OCI-LY7 (cell line): Measurements from ENCODE around the gene ACOXL. TPM values are rescaled to one million over a fixed set of nuclear protein-coding genes. Genes with fewer than 3 reads are reported as not detected.
"Not testable (repeated sequence)": the region's sequence is repeated elsewhere in the genome, so short reads cannot be mapped to it uniquely, and the experiment has no call there.

Experiments
- BruUV-seq: library from RNA; stranded (reverse); fragments of 400-500 nt; replicated peaks from 2 replicates; lab custom pipeline; 2021; lab: Mats Ljungman, UMichigan
- CTCF ChIA-PET: fragments of 300-600 bp; sonication (Branson Sonifier 250); formaldehyde crosslinking; loops from one replicate; lab custom pipeline; 2022; ENCODE audit warnings: antibody characterized with exemption; ENCODE audit not compliant: unreplicated experiment; lab: Charles Lee
- POLR2A ChIA-PET: fragments of 300-600 bp; sonication (Branson Sonifier 250); formaldehyde crosslinking; loops from one replicate; lab custom pipeline; 2022; ENCODE audit warnings: antibody characterized with exemption; lab: Charles Lee
- DNase-seq: peaks from one replicate; pipeline ENCODE4 v3.0.0-alpha.2; 2015; ENCODE audit warnings: low spot score
- H2AFZ ChIP-seq: fragments of 200-600 bp; sonication (generic), shearing (Covaris generic); 2 replicates; pipeline ENCODE4 v1.6.1; 2014; ENCODE audit warnings: mild to moderate bottlenecking, antibody characterized with exemption, low read length, moderate library complexity
- H3K27ac ChIP-seq: fragments of 200-600 bp; sonication (generic); 2 replicates; pipeline ENCODE4 v1.5.1; 2014; ENCODE audit warnings: mixed run types, low read depth, mild to moderate bottlenecking, moderate library complexity, low read length, inconsistent platforms; ENCODE audit not compliant: poor library complexity, severe bottlenecking
- H3K36me3 ChIP-seq: fragments of 200-600 bp; sonication (generic); 2 replicates; pipeline ENCODE4 v1.6.1; 2014; ENCODE audit warnings: mild to moderate bottlenecking, antibody characterized with exemption, low read length, moderate library complexity, mixed read lengths; ENCODE audit not compliant: insufficient read depth
- H3K4me1 ChIP-seq: fragments of 200-600 bp; sonication (generic); 2 replicates; pipeline ENCODE4 v1.5.1; 2014; ENCODE audit warnings: mild to moderate bottlenecking, low read length; ENCODE audit not compliant: insufficient read depth, poor library complexity, severe bottlenecking
- H3K4me2 ChIP-seq: fragments of 200-600 bp; sonication (generic); 2 replicates; pipeline ENCODE4 v1.6.1; 2014; ENCODE audit warnings: mild to moderate bottlenecking, low read length
- H3K4me3 ChIP-seq: fragments of 200-600 bp; sonication (generic); 2 replicates; pipeline ENCODE4 v1.5.1; 2014; ENCODE audit warnings: mild to moderate bottlenecking, low read depth, low read length; ENCODE audit not compliant: poor library complexity, severe bottlenecking
- H3K79me2 ChIP-seq: fragments of 200-600 bp; sonication (generic); 2 replicates; pipeline ENCODE4 v1.6.1; 2016; ENCODE audit warnings: low read depth, mild to moderate bottlenecking, low read length, moderate library complexity, mixed read lengths; ENCODE audit not compliant: insufficient read depth
- H3K9me2 ChIP-seq: fragments of 200-600 bp; sonication (generic); 2 replicates; pipeline ENCODE4 v1.6.1; 2016; ENCODE audit warnings: mild to moderate bottlenecking, low read length, mixed read lengths; ENCODE audit not compliant: insufficient read depth
- H3K9me3 ChIP-seq: fragments of 200-600 bp; sonication (generic); 2 replicates; pipeline ENCODE4 v1.6.1; 2014; ENCODE audit warnings: mild to moderate bottlenecking, mixed run types, low read length, mixed read lengths
- H4K20me1 ChIP-seq: fragments of 200-600 bp; sonication (generic); 2 replicates; pipeline ENCODE4 v1.6.1; 2014; ENCODE audit warnings: mild to moderate bottlenecking, antibody characterized with exemption, low read length, moderate library complexity, mixed read lengths; ENCODE audit not compliant: insufficient read depth
- EZH2phosphoT487 ChIP-seq: fragments of 200-600 bp; sonication (generic); IDR thresholded peaks from 2 replicates; pipeline ENCODE4 v1.6.1; 2018; ENCODE audit warnings: low read depth, borderline replicate concordance, mild to moderate bottlenecking, mixed run types, antibody characterized with exemption, low read length, moderate library complexity, mixed read lengths
- intact Hi-C: fragments of 100-400 bp; cut with micrococcal nuclease; formaldehyde crosslinking; loops from one replicate; pipeline ENCODE4 v1.10.0; 2022; ENCODE audit not compliant: unreplicated experiment
- total RNA-seq, 2 experiments: library from RNA; depleted of rRNA in 1 of 2; stranded (reverse); fragments of >200 nt in 1 of 2; shearing (Covaris generic) in 1 of 2; gene quantifications; 2 replicates each; pipeline ENCODE4 v1.2.3, GENCODE V29; 2014 to 2022
- TF ChIP-seq, protein P1 (sequence below): fragments of 200-600 bp; sonication (generic); conservative IDR thresholded peaks from 2 replicates; pipeline ENCODE4 v1.5.1; 2014; ENCODE audit warnings: mild to moderate bottlenecking, antibody characterized with exemption, low read length, moderate library complexity, mixed read lengths

The ACOXL gene
- total RNA-seq, 2 experiments from 2014 or later: 1.4 TPM; not detected in 1

DNA sequence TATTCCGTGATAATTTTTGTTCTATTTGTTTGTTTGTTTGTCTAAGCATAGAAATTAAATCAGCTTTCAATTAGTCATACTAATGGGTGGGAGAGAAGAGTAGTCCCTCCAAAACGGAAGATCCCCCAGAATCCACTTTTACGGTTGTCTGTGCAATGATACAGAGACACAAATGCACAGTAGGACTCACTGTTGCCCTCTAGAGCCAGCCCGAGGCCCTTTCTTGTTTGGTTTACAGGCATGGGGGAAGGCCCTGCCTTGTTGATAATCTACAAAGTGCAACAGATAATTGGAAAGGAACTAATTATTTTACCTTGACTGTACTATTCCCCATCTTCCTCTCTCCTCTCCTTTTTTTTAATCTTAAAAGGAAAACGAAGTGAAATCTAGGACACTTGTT, 121.1 kb downstream of the ACOXL start:
- ChIA-PET CTCF (no interaction called here), POLR2A (interaction anchor here (2.2 kb wide), 1 partner anchor 12 kb away, joined by 4 read pairs; no protein-coding TSS in a partner anchor)
- TF ChIP-seq, protein P1, sequence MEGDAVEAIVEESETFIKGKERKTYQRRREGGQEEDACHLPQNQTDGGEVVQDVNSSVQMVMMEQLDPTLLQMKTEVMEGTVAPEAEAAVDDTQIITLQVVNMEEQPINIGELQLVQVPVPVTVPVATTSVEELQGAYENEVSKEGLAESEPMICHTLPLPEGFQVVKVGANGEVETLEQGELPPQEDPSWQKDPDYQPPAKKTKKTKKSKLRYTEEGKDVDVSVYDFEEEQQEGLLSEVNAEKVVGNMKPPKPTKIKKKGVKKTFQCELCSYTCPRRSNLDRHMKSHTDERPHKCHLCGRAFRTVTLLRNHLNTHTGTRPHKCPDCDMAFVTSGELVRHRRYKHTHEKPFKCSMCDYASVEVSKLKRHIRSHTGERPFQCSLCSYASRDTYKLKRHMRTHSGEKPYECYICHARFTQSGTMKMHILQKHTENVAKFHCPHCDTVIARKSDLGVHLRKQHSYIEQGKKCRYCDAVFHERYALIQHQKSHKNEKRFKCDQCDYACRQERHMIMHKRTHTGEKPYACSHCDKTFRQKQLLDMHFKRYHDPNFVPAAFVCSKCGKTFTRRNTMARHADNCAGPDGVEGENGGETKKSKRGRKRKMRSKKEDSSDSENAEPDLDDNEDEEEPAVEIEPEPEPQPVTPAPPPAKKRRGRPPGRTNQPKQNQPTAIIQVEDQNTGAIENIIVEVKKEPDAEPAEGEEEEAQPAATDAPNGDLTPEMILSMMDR: peak; percentile 91
- no peak for TF ChIP-seq EZH2phosphoT487
- Histone ChIP-seq H3K9me2 (no peaks in the 10 kb centered on the region), H3K4me2 (no peak overlapping the region), H3K27ac (no peak overlapping the region), H3K36me3 (no peaks in the 10 kb centered on the region), H4K20me1 (no peaks in the 10 kb centered on the region; the same call in 1 of the 2 replicates), H3K4me3 (no peak overlapping the region), H3K9me3 (no peaks in the 10 kb centered on the region), H3K79me2 (no peaks in the 10 kb centered on the region), H3K4me1 (peaks cover 23% of the 10 kb centered on the region), H2AFZ (no peak overlapping the region)
- DNase-seq: peak; percentile 67
- BruUV-seq: no TSS peak
- intact Hi-C loops: loop anchor here (5.0 kb wide), 1 partner anchor 41 kb away; no protein-coding TSS in a partner anchor

DNA sequence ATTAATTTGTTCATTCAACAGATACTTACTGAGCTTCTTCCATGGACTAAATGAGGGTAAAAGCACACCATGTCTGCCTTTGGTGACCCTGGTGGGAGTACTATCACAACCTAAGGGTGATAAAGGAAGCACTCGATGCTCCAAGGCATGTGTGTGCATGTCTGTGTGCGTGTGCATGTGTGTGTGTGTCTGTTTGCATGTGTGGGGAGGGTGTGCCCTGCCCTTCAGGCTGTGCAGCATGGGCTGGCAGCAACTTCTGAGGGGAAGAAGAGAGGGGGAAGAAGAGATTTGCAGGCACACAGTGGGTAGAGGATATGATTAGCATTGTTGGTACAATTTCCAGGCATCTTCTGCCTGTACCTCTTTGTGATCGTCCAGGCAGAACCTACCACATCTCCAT, 121.6 kb downstream of the ACOXL start:
- Histone ChIP-seq H3K36me3 (no peaks in the 10 kb centered on the region), H4K20me1 (no peaks in the 10 kb centered on the region; the same call in 1 of the 2 replicates), H3K4me2 (no peak overlapping the region), H3K27ac (no peak overlapping the region), H3K4me3 (no peak overlapping the region), H2AFZ (no peak overlapping the region), H3K4me1 (peaks cover 28% of the 10 kb centered on the region), H3K9me2 (no peaks in the 10 kb centered on the region), H3K9me3 (no peaks in the 10 kb centered on the region), H3K79me2 (no peaks in the 10 kb centered on the region)
- no TSS peak for BruUV-seq
- POLR2A ChIA-PET: no interaction called here
- TF ChIP-seq, protein P1: no peak
- no peak for TF ChIP-seq EZH2phosphoT487
- intact Hi-C loops: loop anchor here (5.0 kb wide), 1 partner anchor 42 kb away; no protein-coding TSS in a partner anchor
- CTCF ChIA-PET: no interaction called here
- DNase-seq: no peak

DNA sequence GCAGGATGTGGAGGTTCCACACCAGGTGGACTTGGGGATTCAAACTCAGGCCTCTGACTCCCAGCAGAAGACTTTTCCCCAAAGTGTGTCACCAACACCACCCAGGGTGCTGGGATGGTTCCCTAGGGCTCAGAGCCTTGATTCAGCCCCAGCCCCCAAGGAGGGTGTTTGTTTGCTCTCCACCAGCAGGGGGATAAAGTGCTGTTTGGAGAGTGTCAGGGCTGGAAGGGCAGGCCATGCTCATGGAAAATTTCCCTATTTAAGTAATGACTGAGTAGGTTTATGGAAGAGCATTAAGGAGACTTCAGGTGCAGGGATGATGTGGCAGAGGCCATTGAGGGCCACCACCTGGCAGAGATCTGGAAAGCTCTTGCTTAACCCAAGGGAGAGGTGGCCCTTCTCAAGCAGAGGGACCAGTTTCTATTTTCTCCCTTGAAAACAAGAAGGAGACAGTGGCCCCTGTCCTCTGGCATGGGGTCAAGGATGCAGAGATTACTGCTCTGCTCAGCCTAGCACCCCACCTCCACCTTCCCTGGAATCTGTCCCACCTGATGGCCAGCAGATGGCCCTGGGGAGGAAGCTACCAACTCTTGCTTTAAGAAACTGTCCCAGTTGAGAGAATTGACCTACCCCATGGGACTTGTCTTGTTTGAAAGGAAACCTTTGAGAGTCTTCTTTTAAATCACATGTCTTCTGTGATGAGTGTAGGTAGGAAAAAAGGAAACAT, 122.1 kb downstream of the ACOXL start:
- Histone ChIP-seq H3K4me1 (peaks cover 33% of the 10 kb centered on the region), H2AFZ (no peak overlapping the region), H3K36me3 (no peaks in the 10 kb centered on the region), H3K9me2 (no peaks in the 10 kb centered on the region), H3K9me3 (no peaks in the 10 kb centered on the region), H3K27ac (no peak overlapping the region), H4K20me1 (no peaks in the 10 kb centered on the region; the same call in 1 of the 2 replicates), H3K4me2 (no peak overlapping the region), H3K79me2 (no peaks in the 10 kb centered on the region), H3K4me3 (no peak overlapping the region)
- intact Hi-C loops: loop anchor here (5.0 kb wide), 1 partner anchor 42 kb away; no protein-coding TSS in a partner anchor
- peak; percentile 41 for DNase-seq
- ChIA-PET POLR2A (no interaction called here), CTCF (interaction anchor here (0.5 kb wide), 1 partner anchor 823 kb away, joined by 3 read pairs; no protein-coding TSS in a partner anchor)
- BruUV-seq: no TSS peak
- TF ChIP-seq EZH2phosphoT487: no peak
- TF ChIP-seq, protein P1: peak; percentile 66

DNA sequence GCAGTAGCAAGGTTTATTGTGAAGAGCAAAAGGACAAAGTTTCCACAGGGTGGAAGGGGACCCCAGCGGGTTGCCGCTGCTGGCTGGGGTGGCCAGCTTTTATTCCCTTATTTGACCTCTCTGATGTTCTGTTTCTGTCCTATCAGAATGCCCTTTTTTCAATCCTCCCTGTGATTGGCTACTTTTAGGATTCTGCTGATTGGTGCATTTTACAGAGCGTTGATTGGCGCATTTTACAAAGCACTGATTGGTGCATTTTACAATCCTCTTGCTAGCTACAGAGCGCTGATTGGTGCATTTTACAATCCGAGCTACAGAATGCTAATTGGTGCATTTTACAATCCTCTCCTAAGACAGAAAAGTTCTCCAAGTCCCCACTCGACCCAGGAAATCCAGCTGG, 123.5 kb downstream of the ACOXL start:
- POLR2A ChIA-PET, CTCF ChIA-PET, H3K79me2 ChIP-seq, H3K9me3 ChIP-seq, H3K36me3 ChIP-seq, H3K4me2 ChIP-seq, H3K4me3 ChIP-seq, H4K20me1 ChIP-seq, DNase-seq, BruUV-seq, H3K9me2 ChIP-seq, H2AFZ ChIP-seq, intact Hi-C loops, H3K27ac ChIP-seq: not testable (repeated sequence)
- peaks cover 41% of the 10 kb centered on the region for H3K4me1 ChIP-seq
